HG02973 (cell line): Measurements from ENCODE around the gene GNG14.
"Not testable (repeated sequence)": the region's sequence is repeated elsewhere in the genome, so short reads cannot be mapped to it uniquely, and the experiment has no call there.

Experiments used
- ATAC-seq: cut with Tn5 transposase; IDR thresholded peaks from one replicate; pipeline ENCODE4 v1.9.1; 2021; ENCODE audit warnings: moderate library complexity; ENCODE audit not compliant: unreplicated experiment

The GNG14 gene

GRCh38 chr19:12687496-12688196 is at the start of gene GNG14:
Gene GNG14 (plus strand): TSS chr19:12687998. CDS start chr19:12688049, 51 bp downstream.
- ATAC-seq, result no peak

- no peak for ATAC-seq
Measured at GRCh38 chr19:12638611-12639182, 49.1 kb upstream of the GNG14 start.

- no peak for ATAC-seq
Measured at GRCh38 chr19:12639901-12640613, 47.7 kb upstream of the GNG14 start.

DNA sequence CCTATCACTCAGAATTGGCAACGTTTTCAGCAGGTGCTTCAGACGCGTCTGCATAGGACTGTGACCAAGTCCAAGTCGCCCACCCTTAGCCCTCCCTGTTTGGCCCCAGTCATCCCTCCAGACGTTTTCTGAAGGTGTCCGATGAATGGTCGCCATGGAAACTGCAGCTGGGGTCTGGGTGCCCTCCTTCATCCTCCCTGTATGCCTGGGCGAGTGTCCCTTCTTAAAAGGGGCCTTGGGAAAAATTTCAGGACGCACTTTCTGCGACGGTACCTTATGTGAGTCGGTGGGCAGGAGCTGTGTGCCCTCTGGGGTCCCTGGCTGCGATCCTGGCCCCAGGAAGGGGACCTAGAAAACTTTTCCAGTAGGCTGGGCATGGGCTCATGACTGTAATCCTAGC is 46.3 kb upstream of the GNG14 start:
- ATAC-seq, result no peak

- no peak for ATAC-seq
Measured at GRCh38 chr19:12642506-12642905, 45.3 kb upstream of the GNG14 start.

GRCh38 chr19:12643716-12644115 is 44.1 kb upstream of the GNG14 start:
- not testable (repeated sequence) for ATAC-seq

DNA sequence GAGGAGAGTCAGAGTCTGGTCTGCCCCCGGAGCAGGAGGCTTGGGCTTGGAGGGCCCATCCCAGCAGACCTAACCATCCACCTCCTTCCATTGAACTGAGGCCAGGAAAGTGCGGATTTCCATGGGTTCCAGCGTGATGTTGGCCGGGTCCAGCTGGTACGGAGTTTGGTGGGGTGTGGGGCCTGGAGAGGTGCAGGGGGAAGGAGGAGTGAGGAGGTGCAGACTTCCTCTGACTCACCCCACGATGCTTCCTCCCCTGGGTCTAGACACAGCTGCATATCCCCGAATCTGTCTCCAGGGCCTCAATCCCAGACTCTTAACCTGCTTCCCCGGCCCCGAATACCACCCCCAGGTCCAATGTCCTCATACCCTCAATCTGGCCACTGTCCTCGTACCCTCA is 41.2 kb upstream of the GNG14 start:
- no peak for ATAC-seq

GRCh38 chr19:12647047-12647446 is 40.8 kb upstream of the GNG14 start:
- ATAC-seq, result no peak

GRCh38 chr19:12647490-12648071 is 40.2 kb upstream of the GNG14 start:
- no peak for ATAC-seq

DNA sequence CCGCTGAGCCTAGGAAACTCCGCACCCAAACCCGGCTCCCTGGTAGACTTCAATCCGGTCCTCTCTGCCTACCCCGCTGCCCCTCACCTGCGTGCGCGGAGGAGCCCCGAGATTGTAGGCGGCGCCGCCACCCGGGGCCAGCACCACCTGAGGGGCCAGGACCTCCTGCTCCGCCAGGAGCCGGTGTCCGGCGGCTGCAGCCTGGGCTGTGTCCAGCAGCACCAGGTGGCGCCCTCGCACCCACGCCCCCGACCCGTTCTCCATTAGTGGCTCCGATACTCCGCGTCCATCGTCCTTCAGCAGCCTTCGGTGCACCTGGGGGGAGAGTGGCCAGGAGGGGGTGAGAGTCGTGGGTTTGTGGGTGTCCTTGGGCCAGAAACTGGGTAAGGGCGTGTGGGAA is 39.7 kb upstream of the GNG14 start:
- no peak for ATAC-seq

GRCh38 chr19:12649941-12650340 is 37.9 kb upstream of the GNG14 start:
- ATAC-seq, result no peak

GRCh38 chr19:12652219-12652618 is 35.6 kb upstream of the GNG14 start:
- no peak for ATAC-seq

- no peak for ATAC-seq
Measured at GRCh38 chr19:12655546-12655945, 32.3 kb upstream of the GNG14 start.

DNA sequence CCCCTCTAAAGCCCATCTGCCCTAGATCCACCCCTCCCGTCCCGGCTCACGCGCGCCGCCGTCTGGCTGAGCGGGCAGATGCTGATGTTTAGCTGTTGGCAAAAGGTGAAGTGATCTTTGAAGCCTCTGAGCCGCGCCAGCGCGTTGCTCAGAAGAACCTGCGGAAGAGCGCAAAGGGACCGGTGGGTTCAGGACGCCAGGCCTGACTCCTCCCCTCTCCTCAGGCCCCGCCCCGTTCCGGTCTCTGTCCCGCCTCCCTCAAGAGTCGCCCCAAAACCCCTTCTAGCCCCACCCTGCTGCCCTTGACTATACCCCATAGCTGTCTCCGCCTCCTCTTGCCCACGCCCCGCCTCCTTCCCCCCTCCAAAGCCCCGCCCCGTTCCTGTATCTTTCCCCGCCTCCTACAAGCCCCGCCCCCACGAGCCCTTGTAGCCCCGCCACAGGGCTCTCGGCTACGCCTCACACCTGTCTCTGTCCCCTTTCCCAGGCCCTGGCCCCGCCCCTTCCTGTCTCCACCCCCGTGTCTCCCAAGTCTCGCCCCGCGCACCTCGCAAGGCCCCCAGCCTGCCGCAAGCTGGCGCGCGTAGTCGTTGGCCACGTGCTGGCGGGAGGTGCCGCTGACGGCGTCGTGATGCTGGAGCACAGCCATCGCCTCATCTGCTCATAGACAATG is 30.8 kb upstream of the GNG14 start:
- ATAC-seq, result no peak

- no peak for ATAC-seq
Measured at GRCh38 chr19:12657966-12658365, 29.8 kb upstream of the GNG14 start.

- no peak for ATAC-seq
Measured at GRCh38 chr19:12660980-12661379, 26.8 kb upstream of the GNG14 start.

DNA sequence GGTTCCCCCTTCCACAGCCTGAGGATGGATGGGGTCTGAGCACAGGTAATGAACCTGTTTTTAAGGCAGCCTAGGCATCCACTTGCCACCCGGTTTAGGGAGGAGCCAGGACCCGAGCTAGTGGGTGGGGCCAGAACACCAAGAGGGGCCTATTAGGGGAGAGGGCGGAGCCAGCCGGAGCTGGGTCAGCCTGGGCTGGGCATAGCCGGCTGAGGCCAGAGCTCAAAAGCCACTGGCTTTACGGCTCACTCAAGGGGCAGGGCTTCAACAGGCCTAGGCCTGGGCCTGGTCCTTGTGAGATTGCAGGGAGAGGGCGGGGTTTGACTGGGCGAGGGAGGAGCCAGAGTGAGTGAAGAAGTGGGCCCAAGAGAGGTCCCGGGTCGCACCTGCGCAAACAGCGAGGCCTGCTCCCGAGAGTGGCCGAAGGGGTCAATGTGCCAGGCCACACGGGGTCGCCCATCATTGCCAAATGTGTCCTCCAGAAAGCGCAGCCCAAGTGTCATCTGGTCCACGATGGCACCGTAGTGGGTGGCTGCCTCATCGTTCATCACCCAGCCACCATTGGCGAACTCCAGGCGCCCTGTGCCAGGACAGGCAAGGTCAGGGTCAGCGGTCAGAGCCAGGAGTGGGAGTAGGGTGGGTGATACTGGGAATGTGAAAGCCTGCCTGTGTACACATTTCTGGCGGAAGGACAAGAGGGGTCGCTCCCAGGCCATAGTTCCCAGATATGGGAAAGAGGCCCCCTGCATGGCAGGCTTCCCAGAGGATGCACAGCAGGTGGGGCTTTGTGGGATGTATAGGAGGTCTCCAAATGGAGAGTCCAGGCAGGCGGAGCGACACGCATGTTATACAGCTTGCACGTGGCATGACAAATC is 23.2 kb upstream of the GNG14 start:
- no peak for ATAC-seq

DNA sequence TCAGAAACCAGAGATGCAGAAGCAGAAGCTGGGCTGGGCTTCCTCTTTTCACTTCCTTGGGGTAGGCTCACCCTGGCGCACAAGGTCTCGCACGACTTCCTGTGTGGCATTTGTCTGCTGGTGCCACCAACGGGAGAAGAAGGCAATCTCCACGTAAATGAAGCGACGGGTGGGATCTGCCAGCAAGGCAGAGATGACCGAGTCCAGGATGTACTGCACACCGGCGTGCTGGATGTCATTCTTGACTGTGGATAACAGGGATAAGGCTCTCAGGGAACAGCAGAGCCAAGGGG is 22.6 kb upstream of the GNG14 start:
- no peak for ATAC-seq

DNA sequence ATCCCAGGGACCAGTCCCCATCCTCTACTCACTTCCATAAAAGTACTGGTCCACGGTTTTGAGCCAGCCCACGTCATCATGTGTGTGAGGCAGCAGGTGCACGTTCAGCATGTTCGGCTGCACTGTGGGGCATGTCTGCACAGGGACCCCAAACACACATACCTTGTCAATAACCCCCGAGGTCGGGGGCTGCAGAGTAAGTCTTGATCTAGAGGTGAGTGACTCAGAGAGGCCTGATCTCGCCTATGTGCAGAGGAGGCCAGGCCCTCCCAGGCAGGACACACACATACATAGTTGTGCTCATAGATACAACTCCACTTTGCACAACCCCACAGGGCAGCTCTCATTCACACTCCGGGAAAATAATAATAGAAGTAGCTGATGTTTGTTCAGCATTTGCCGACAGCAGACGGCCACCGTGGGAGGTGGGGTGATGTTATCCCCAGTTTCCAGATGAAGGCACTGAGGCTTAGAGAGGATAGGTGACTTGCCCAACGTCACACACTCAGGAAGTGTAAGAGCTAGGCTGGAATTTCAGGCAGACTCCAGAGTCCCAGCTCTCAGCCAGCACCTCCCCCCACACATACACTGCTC is 22.0 kb upstream of the GNG14 start:
- no peak for ATAC-seq
